Activated T-helper 2 cell treated with anti-CD3 and anti-CD28 coated beads, Interferon-gamma antibody, Interleukin-2, Interleukin-4, amounts not matched to agents 10 μg/mL and 5 μg/mL and 100 μg/mL, durations not matched to agents 14 hours and 24 hours and 36 hours (primary cell): ENCODE results near the gene SIAH1. TPM values are rescaled to one million over a fixed set of nuclear protein-coding genes. Genes with fewer than 3 reads are reported as not detected.

Experiments
- total RNA-seq: library from RNA; stranded (reverse); gene quantifications from 2 replicates; pipeline ENCODE4 v1.2.3, GENCODE V29; 2022

The SIAH1 gene
- total RNA-seq, 1 donor from 2014 or later, result 17.0 TPM

Other genes with a start within 250 kb of the SIAH1 start
- not detected in 2 replicates for gene ABCC12, start 229.4 kb downstream of the SIAH1 start, total RNA-seq
- gene LONP2, start 141.1 kb downstream of the SIAH1 start, total RNA-seq, result 49.7 and 54.2 TPM in 2 replicates
- gene ABCC11, start 137.9 kb downstream of the SIAH1 start, total RNA-seq, result 0.05 and 0.09 TPM in 2 replicates
- gene N4BP1, start 224.8 kb upstream of the SIAH1 start, total RNA-seq, result 34.3 and 40.3 TPM in 2 replicates